T-helper 2 cell treated with Interferon-gamma antibody and Interleukin-4, amounts not matched to agents 5 μg/mL and 100 μg/mL, for 36 hours (primary cell): Measurements from ENCODE around the gene GPR146.

ENCODE experiments used
- DNase-seq: peaks from one replicate; pipeline ENCODE4 v3.0.0; 2021; ENCODE audit warnings: low spot score
- H3K27ac Mint-ChIP-seq: one replicate; pipeline ENCODE4 v1.8.0; 2021; ENCODE audit warnings: mild to moderate bottlenecking, mixed read lengths
- H3K27me3 Mint-ChIP-seq: one replicate; pipeline ENCODE4 v1.8.0; 2021; ENCODE audit warnings: low read depth, mixed read lengths
- H3K36me3 Mint-ChIP-seq: one replicate; pipeline ENCODE4 v1.8.0; 2021; ENCODE audit warnings: low read depth, mixed read lengths
- H3K4me1 Mint-ChIP-seq: one replicate; pipeline ENCODE4 v1.8.0; 2021; ENCODE audit warnings: low read depth, mixed read lengths
- H3K4me3 Mint-ChIP-seq: one replicate; pipeline ENCODE4 v1.8.0; 2022; ENCODE audit warnings: mild to moderate bottlenecking, moderate library complexity, mixed read lengths
- H3K9me3 Mint-ChIP-seq: one replicate; pipeline ENCODE4 v1.8.0; 2021; ENCODE audit warnings: mixed read lengths

Gene GPR146

GRCh38 chr7:1059200-1060091 lies 15.1 kb downstream of the GPR146 start:
- no peaks in the 10 kb centered on the region for H3K9me3 Mint-ChIP-seq
- no peak overlapping the region for H3K4me3 Mint-ChIP-seq
- no peaks in the 10 kb centered on the region for H3K27me3 Mint-ChIP-seq
- no peak for DNase-seq
- H3K36me3 Mint-ChIP-seq: peaks cover 10% of the 10 kb centered on the region
- H3K4me1 Mint-ChIP-seq: peaks cover 15% of the 10 kb centered on the region
- peak overlapping the region; percentile 72 for H3K27ac Mint-ChIP-seq

- DNase-seq: no peak
- Mint-ChIP-seq H3K27ac (no peak overlapping the region), H3K4me3 (no peak overlapping the region), H3K9me3 (no peaks in the 10 kb centered on the region), H3K36me3 (peaks cover 7% of the 10 kb centered on the region), H3K4me1 (peaks cover 15% of the 10 kb centered on the region), H3K27me3 (no peaks in the 10 kb centered on the region)
Observed at GRCh38 chr7:1060315-1061072, 16.1 kb downstream of the GPR146 start.

- DNase-seq: no peak
- Mint-ChIP-seq H3K9me3 (no peaks in the 10 kb centered on the region), H3K4me3 (no peak overlapping the region), H3K36me3 (peaks cover 7% of the 10 kb centered on the region), H3K27ac (no peak overlapping the region), H3K27me3 (no peaks in the 10 kb centered on the region), H3K4me1 (peaks cover 14% of the 10 kb centered on the region)
Observed at GRCh38 chr7:1061180-1061579, 16.8 kb downstream of the GPR146 start.

GRCh38 chr7:1062296-1063294 lies 18.2 kb downstream of the GPR146 start:
- Mint-ChIP-seq H3K4me1 (peaks cover 14% of the 10 kb centered on the region), H3K36me3 (peaks cover 7% of the 10 kb centered on the region), H3K27ac (no peak overlapping the region), H3K27me3 (no peaks in the 10 kb centered on the region), H3K9me3 (no peaks in the 10 kb centered on the region), H3K4me3 (no peak overlapping the region)
- no peak for DNase-seq

GRCh38 chr7:1063361-1063760 lies 19.0 kb downstream of the GPR146 start:
- Mint-ChIP-seq H3K36me3 (peaks cover 5% of the 10 kb centered on the region), H3K4me3 (no peak overlapping the region), H3K27me3 (no peaks in the 10 kb centered on the region), H3K9me3 (no peaks in the 10 kb centered on the region), H3K27ac (no peak overlapping the region), H3K4me1 (peaks cover 14% of the 10 kb centered on the region)
- no peak for DNase-seq

GRCh38 chr7:1064581-1064980 lies 20.2 kb downstream of the GPR146 start:
- no peak overlapping the region for H3K4me3 Mint-ChIP-seq
- no peaks in the 10 kb centered on the region for H3K9me3 Mint-ChIP-seq
- no peaks in the 10 kb centered on the region for H3K27me3 Mint-ChIP-seq
- H3K4me1 Mint-ChIP-seq: peaks cover 5% of the 10 kb centered on the region
- no peak overlapping the region for H3K27ac Mint-ChIP-seq
- no peaks in the 10 kb centered on the region for H3K36me3 Mint-ChIP-seq
- no peak for DNase-seq

- peaks cover 5% of the 10 kb centered on the region for H3K4me1 Mint-ChIP-seq
- no peak for DNase-seq
- H3K27me3 Mint-ChIP-seq: no peaks in the 10 kb centered on the region
- no peak overlapping the region for H3K27ac Mint-ChIP-seq
- H3K4me3 Mint-ChIP-seq: peak overlapping the region; percentile 55
- no peaks in the 10 kb centered on the region for H3K9me3 Mint-ChIP-seq
- no peaks in the 10 kb centered on the region for H3K36me3 Mint-ChIP-seq
Observed at GRCh38 chr7:1065263-1065584, 20.9 kb downstream of the GPR146 start.

GRCh38 chr7:1065585-1066241 lies 21.4 kb downstream of the GPR146 start:
- Mint-ChIP-seq H3K9me3 (peaks cover 4% of the 10 kb centered on the region), H3K27me3 (no peaks in the 10 kb centered on the region), H3K4me3 (peak overlapping the region; percentile 55), H3K4me1 (peaks cover 5% of the 10 kb centered on the region), H3K36me3 (no peaks in the 10 kb centered on the region), H3K27ac (no peak overlapping the region)
- DNase-seq: peak; percentile 76

GRCh38 chr7:1066242-1066588 lies 21.9 kb downstream of the GPR146 start:
- no peak overlapping the region for H3K4me3 Mint-ChIP-seq
- no peaks in the 10 kb centered on the region for H3K27me3 Mint-ChIP-seq
- H3K4me1 Mint-ChIP-seq: peaks cover 5% of the 10 kb centered on the region
- no peak for DNase-seq
- peaks cover 4% of the 10 kb centered on the region for H3K9me3 Mint-ChIP-seq
- H3K36me3 Mint-ChIP-seq: no peaks in the 10 kb centered on the region
- no peak overlapping the region for H3K27ac Mint-ChIP-seq

GRCh38 chr7:1068013-1068412 lies 23.7 kb downstream of the GPR146 start:
- Mint-ChIP-seq H3K27me3 (no peaks in the 10 kb centered on the region), H3K36me3 (no peaks in the 10 kb centered on the region), H3K27ac (no peak overlapping the region), H3K4me3 (no peak overlapping the region), H3K9me3 (peaks cover 4% of the 10 kb centered on the region), H3K4me1 (peaks cover 5% of the 10 kb centered on the region)
- DNase-seq: no peak

- H3K36me3 Mint-ChIP-seq: no peaks in the 10 kb centered on the region
- no peak for DNase-seq
- H3K4me3 Mint-ChIP-seq: no peak overlapping the region
- H3K27ac Mint-ChIP-seq: no peak overlapping the region
- H3K9me3 Mint-ChIP-seq: peaks cover 4% of the 10 kb centered on the region
- no peaks in the 10 kb centered on the region for H3K27me3 Mint-ChIP-seq
- peaks cover 5% of the 10 kb centered on the region for H3K4me1 Mint-ChIP-seq
Observed at GRCh38 chr7:1068619-1069018, 24.3 kb downstream of the GPR146 start.

GRCh38 chr7:1070544-1071011 lies 26.2 kb downstream of the GPR146 start:
- Mint-ChIP-seq H3K27me3 (no peaks in the 10 kb centered on the region), H3K27ac (no peak overlapping the region), H3K9me3 (peaks cover 4% of the 10 kb centered on the region), H3K36me3 (no peaks in the 10 kb centered on the region), H3K4me1 (peaks cover 2% of the 10 kb centered on the region), H3K4me3 (no peak overlapping the region)
- no peak for DNase-seq

- no peak for DNase-seq
- no peak overlapping the region for H3K4me3 Mint-ChIP-seq
- H3K9me3 Mint-ChIP-seq: peaks cover 4% of the 10 kb centered on the region
- H3K36me3 Mint-ChIP-seq: no peaks in the 10 kb centered on the region
- no peak overlapping the region for H3K27ac Mint-ChIP-seq
- no peaks in the 10 kb centered on the region for H3K4me1 Mint-ChIP-seq
- no peaks in the 10 kb centered on the region for H3K27me3 Mint-ChIP-seq
Observed at GRCh38 chr7:1071731-1072254, 27.4 kb downstream of the GPR146 start.
